Mucosa of stomach (tissue), 1 donor: ENCODE measurements around the gene NCAM2.

Experiments used
- H3K27me3 ChIP-seq: one replicate; pipeline ENCODE4 v1.7.0; 2013; ENCODE audit warnings: mild to moderate bottlenecking, low read length; ENCODE audit not compliant: control insufficient read depth, insufficient read depth
- H3K36me3 ChIP-seq: one replicate; pipeline ENCODE4 v1.7.0; 2013; ENCODE audit warnings: low read length; ENCODE audit not compliant: control insufficient read depth, insufficient read depth
- H3K4me1 ChIP-seq: one replicate; pipeline ENCODE4 v1.7.0; 2013; ENCODE audit warnings: mild to moderate bottlenecking, low read length; ENCODE audit not compliant: control insufficient read depth, insufficient read depth
- H3K4me3 ChIP-seq: one replicate; pipeline ENCODE4 v1.7.0; 2013; ENCODE audit warnings: low read length
- H3K9ac ChIP-seq: one replicate; pipeline ENCODE4 v1.7.0; 2013; ENCODE audit warnings: mild to moderate bottlenecking, low read length, moderate library complexity
- H3K9me3 ChIP-seq: one replicate; pipeline ENCODE4 v1.7.0; 2013; ENCODE audit warnings: mild to moderate bottlenecking, low read length, moderate library complexity; ENCODE audit not compliant: control insufficient read depth
- donor health status: Pancreatic carcinoma.

Gene NCAM2

DNA sequence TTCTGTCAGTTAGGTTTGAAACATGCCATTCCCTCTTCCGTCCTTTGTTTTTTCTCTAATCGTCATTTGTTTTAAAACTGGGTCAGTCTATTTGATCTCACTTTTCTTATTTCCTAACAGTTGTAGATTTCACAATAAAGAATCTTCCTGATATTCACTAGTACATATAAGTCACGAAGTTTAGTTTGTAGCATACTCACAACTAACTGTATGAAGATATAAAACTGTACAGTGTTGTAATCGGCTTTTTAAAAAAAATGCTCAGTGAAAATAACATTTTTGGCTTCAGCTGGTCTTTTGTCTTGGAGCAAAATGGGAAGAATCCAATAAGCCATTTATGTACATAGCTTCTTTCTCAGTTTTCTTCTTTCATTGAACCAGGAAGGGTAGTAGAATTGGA, 78.3 kb downstream of the NCAM2 start:
- Histone ChIP-seq H3K4me1 (no peaks in the 10 kb centered on the region), H3K9me3 (no peaks in the 10 kb centered on the region), H3K27me3 (no peaks in the 10 kb centered on the region), H3K9ac (no peak overlapping the region), H3K36me3 (no peaks in the 10 kb centered on the region), H3K4me3 (no peak overlapping the region)

DNA sequence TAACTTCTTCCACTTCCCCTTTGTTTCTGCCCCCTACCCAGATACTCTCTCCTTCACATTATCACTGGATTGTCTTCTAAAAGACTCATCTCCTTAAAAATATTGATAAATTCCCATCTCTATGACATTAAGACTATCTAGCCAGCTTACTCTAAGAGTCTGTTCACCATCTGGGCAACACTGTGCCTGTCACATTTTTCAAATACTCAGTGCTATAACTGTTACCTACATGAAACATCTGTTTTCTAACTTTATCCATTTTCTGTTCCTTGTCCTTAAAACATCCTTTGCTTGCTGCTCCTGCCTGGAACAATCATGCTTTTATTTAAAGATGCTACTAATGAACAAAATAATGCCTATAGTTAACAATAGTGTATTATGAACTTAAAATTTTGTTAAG, 81.4 kb downstream of the NCAM2 start:
- Histone ChIP-seq H3K9ac (no peak overlapping the region), H3K9me3 (no peaks in the 10 kb centered on the region), H3K4me3 (no peak overlapping the region), H3K36me3 (no peaks in the 10 kb centered on the region), H3K27me3 (no peaks in the 10 kb centered on the region), H3K4me1 (no peaks in the 10 kb centered on the region)

DNA sequence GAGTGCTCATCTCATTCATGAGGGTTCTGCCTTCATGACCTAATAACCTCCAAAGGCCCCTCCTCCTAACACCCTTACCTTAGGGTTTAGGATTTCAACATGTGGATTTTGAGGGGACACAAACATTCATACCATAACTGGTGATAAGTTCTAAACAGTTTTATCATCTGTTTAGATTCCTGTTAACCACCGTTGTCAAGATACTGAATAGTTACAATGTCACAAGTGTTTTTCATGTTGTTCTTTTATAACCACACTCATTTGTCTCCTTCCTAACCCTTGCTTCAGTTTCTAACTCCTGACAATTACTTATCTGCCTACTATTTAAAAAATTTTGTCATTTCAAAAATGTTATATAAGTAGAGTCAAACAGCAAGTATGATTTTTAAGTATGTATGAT, 86.0 kb downstream of the NCAM2 start:
- H3K9ac ChIP-seq = no peak overlapping the region
- H3K9me3 ChIP-seq = no peaks in the 10 kb centered on the region
- no peak overlapping the region for H3K4me3 ChIP-seq
- no peaks in the 10 kb centered on the region for H3K4me1 ChIP-seq
- H3K36me3 ChIP-seq = no peaks in the 10 kb centered on the region
- no peaks in the 10 kb centered on the region for H3K27me3 ChIP-seq

DNA sequence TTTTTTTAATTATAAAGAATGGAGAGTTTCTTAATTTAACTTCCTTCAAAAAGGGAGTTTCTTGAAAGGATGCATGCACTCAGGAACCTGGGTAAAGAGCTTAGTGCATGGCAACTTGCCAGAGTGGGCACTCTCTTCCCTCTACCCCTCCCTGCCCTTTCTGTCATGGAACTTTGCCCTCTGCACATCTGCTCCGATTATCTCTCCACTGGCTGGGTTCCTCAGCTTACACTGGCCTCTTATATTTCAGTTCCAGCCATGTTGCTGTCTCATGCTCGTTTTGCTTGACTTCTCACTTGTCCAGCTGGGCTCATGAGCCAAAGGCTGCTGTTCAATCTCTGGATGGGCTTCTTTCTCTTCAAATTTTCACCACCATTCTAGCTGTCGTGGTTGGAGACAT, 87.0 kb downstream of the NCAM2 start:
- no peak overlapping the region for H3K9ac ChIP-seq
- no peak overlapping the region for H3K4me3 ChIP-seq
- no peaks in the 10 kb centered on the region for H3K36me3 ChIP-seq
- no peaks in the 10 kb centered on the region for H3K4me1 ChIP-seq
- no peaks in the 10 kb centered on the region for H3K27me3 ChIP-seq
- no peaks in the 10 kb centered on the region for H3K9me3 ChIP-seq

DNA sequence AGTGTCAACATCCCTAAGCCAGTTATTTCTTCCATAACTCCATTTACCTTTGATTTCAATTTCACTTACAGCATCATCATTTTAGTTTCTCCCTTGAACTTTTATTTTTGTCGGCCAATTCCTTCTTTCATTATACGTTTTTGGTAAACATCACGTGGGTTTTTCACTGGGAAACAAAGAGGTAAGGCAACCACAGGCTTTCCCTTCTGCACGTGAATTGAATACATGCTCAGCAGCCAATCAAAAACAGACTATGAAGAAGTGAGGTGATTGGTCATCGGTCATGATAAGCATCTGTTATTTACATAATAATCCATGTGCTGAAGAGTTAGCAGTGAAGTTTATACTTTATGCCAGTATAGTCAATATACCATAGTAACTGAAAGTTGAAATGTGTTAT, 98.7 kb downstream of the NCAM2 start:
- Histone ChIP-seq H3K4me1 (no peaks in the 10 kb centered on the region), H3K36me3 (no peaks in the 10 kb centered on the region), H3K9me3 (no peaks in the 10 kb centered on the region), H3K27me3 (no peaks in the 10 kb centered on the region), H3K9ac (no peak overlapping the region), H3K4me3 (no peak overlapping the region)

DNA sequence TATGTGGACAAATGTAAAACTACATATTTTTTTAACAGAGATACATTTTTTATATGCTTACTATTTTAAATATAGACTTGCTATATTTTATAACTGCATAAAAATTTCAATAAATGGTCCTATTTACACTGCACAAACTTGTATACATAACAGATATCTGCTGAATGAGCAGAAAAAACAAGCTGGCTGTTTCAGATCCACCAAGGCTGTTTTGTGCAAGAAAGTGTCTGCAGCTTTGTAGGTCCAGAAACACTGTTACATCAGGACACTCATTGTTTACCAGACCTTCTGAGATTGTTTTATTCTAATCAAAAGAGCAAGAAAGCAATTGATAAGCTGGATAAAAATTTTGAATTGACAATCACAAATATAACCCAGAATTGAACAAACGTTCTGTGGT, 99.3 kb downstream of the NCAM2 start:
- Histone ChIP-seq H3K27me3 (no peaks in the 10 kb centered on the region), H3K4me1 (no peaks in the 10 kb centered on the region), H3K9me3 (no peaks in the 10 kb centered on the region), H3K4me3 (no peak overlapping the region), H3K36me3 (no peaks in the 10 kb centered on the region), H3K9ac (no peak overlapping the region)

DNA sequence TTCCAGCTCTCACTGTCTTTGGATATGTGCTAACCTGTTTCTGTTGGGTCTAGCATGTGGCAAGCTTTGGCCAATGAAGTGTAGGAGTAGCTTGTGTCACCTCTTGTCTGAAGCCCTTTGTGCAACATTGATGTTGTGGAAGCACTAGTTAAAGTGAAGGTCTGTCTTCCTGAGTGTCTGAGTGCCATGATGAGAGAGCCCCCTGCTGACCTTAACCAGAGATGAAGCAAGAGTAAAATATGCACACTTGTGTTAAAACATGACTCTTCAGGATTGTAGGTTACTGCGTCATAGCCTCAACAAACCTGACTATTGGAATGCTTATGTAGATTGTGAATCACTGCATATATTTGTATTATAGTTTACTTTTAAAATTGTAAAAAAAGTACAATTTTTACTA, 103.7 kb downstream of the NCAM2 start:
- Histone ChIP-seq H3K27me3 (no peaks in the 10 kb centered on the region), H3K9ac (no peak overlapping the region), H3K4me1 (no peaks in the 10 kb centered on the region), H3K4me3 (no peak overlapping the region), H3K36me3 (no peaks in the 10 kb centered on the region), H3K9me3 (no peaks in the 10 kb centered on the region)

DNA sequence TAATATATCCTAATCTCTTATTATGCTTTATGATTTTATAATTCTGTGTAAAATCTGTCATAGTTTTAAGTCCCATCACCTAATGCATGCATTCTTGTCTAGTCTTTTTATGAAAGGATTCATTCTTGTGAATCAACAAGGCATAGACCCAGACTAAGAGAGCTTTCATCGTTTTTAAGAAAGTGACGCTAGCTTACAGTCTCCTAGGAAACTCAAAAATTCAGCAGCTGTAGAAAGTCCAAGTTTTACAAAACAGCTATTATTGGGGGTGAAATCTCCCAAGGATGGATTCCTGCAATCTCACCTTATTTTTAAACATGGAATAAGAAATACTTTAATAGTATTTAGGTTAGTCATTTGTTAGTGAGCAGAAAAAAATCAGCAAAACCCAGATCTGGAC, 104.7 kb downstream of the NCAM2 start:
- no peaks in the 10 kb centered on the region for H3K4me1 ChIP-seq
- no peak overlapping the region for H3K4me3 ChIP-seq
- H3K27me3 ChIP-seq = no peaks in the 10 kb centered on the region
- H3K36me3 ChIP-seq = no peaks in the 10 kb centered on the region
- no peaks in the 10 kb centered on the region for H3K9me3 ChIP-seq
- no peak overlapping the region for H3K9ac ChIP-seq

DNA sequence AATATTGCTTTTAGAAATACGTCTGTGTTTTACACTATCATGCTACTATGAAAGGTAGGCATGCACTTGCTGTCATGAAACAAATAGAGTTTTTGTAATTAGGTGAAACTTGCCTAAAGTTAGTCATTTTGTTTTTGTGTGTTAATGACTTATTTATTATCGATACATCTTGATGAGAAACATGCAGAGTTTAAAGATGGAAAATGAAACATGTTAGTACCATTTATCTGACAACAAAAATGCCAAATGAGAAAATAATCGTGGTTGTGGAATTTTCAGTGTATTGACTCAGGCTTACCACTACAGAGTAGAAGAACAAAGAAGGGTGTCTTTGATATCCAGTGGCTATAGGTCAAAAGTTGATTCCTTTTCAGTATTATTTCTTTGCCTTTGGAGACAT, 105.5 kb downstream of the NCAM2 start:
- H3K4me1 ChIP-seq = no peaks in the 10 kb centered on the region
- H3K9me3 ChIP-seq = no peaks in the 10 kb centered on the region
- H3K27me3 ChIP-seq = no peaks in the 10 kb centered on the region
- no peak overlapping the region for H3K4me3 ChIP-seq
- H3K36me3 ChIP-seq = no peaks in the 10 kb centered on the region
- H3K9ac ChIP-seq = no peak overlapping the region

DNA sequence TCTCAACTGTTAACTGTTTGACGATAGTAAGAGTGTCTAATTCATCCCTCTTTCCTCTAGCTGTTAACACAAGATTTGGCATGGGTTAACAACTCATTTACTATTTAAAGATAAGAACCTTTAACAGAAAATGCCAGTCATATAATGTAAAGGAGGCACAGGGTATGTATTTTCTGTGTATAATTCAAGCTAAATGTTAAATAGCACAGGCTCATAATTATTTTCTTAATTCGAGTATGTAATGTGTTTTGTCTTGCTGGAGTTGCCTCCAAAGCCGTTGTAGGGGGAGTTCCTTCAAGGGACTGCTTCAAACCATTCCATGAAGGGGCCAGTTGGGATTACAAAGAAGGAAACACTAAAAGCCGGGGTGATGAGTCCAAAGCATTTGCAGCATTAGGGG, 111.5 kb downstream of the NCAM2 start:
- Histone ChIP-seq H3K9ac (no peak overlapping the region), H3K27me3 (no peaks in the 10 kb centered on the region), H3K9me3 (no peaks in the 10 kb centered on the region), H3K36me3 (no peaks in the 10 kb centered on the region), H3K4me1 (no peaks in the 10 kb centered on the region), H3K4me3 (no peak overlapping the region)

DNA sequence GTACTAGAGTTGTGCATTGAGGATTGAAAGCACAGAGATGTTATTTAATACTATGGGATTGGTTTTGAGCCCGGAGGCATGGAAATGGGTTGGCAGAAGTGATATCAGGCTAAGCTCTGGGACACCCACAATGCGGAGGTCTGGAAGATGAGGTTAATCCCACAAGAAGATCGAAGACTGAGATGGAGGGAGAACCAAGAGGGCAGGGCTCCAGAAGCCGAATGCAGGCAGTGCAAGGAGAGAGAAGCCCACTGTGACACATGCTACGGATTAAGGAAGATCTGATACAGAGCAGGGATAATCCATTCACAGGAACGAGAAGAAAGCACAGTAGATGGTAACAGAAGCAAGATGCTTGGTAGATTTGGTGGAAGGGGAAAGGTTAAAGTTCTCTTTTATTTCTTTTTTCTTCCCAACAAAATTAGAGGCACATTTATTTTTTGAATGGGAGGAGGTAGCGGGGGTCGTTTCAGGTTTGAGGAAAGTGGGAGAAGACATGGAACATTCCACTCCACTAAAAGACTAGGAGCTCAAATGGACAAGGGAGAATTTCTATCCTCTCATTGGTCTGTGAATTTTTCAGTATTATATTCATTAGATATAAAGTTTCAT, 113.2 kb downstream of the NCAM2 start:
- Histone ChIP-seq H3K36me3 (no peaks in the 10 kb centered on the region), H3K4me3 (no peak overlapping the region), H3K9ac (no peak overlapping the region), H3K4me1 (no peaks in the 10 kb centered on the region), H3K27me3 (no peaks in the 10 kb centered on the region), H3K9me3 (no peaks in the 10 kb centered on the region)

DNA sequence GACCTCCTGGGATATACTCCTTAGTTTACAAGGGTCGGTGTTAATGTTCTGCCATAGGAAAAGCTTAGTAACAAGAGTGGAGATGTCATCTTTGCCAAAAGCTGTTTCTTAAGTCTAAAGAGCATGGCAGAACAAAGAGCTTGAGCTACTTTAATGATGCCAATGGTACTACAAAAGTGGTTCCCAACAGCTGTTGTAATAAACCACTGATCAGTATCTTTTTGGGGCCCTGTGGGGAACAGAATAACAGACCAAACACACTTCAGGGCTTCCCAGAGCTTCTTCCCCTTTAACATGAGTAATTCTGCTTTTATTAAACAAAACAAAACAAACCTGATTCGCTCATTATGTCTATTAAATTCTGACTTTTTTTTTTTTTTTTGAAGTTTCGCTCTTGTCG, 116.3 kb downstream of the NCAM2 start:
- H3K36me3 ChIP-seq = no peaks in the 10 kb centered on the region
- no peaks in the 10 kb centered on the region for H3K27me3 ChIP-seq
- no peak overlapping the region for H3K4me3 ChIP-seq
- H3K9me3 ChIP-seq = no peaks in the 10 kb centered on the region
- H3K9ac ChIP-seq = no peak overlapping the region
- H3K4me1 ChIP-seq = no peaks in the 10 kb centered on the region

DNA sequence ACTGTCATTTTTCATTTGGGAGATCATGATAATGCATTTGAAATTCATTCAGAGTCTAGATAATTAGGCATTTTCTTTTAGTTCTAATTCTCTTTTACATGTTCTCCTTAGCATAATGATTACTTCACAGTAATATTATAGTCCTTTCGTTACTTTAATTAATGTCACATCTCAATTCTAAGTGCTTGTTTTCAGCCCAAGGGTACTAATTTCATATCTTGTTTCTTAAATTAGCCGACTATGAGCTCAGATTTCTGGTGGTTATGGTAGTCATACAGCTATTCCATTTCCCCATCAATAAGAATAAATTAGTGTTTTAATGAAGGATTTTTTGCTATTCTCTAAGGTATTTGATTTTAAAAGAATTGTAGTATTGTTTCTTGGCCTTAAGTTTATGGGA, 120.9 kb downstream of the NCAM2 start:
- Histone ChIP-seq H3K4me1 (no peaks in the 10 kb centered on the region), H3K27me3 (no peaks in the 10 kb centered on the region), H3K36me3 (no peaks in the 10 kb centered on the region), H3K9me3 (no peaks in the 10 kb centered on the region), H3K4me3 (no peak overlapping the region), H3K9ac (no peak overlapping the region)
